Keratinocyte (primary cell): ENCODE results near the gene C6orf52. TPM values are rescaled to one million over a fixed set of nuclear protein-coding genes. Genes with fewer than 3 reads are reported as not detected.
A peak's percentile ranks its signal among the peaks of the same experiment; 100 is the strongest.

Source experiments
- DNase-seq: peaks from one replicate; pipeline ENCODE4 v3.0.0-alpha.2; 2011; ENCODE audit warnings: low read depth, missing footprints, low spot score
- FAIRE-seq: peaks from 2 replicates; lab custom pipeline; 2011; peaks lifted over from hg19 to GRCh38; lab: Jason Lieb, UNC
- H2AFZ ChIP-seq: 2 replicates; pipeline ENCODE4 v1.6.0; 2012; ENCODE audit warnings: low read length, control low read depth, inconsistent platforms; ENCODE audit not compliant: control insufficient read depth
- H3K27ac ChIP-seq: 2 replicates; pipeline ENCODE4 v1.5.1; 2011; ENCODE audit warnings: low read length; ENCODE audit not compliant: control insufficient read depth, insufficient read depth
- H3K27me3 ChIP-seq: 3 replicates; pipeline ENCODE4 v1.6.0; 2011; ENCODE audit warnings: low read length; ENCODE audit not compliant: control insufficient read depth, insufficient read depth; ENCODE audit errors: extremely low read depth
- H3K36me3 ChIP-seq, 2 experiments: 2 replicates in 1 of 2; 3 replicates in 1 of 2; pipeline ENCODE4 v1.5.1; 2011; ENCODE audit warnings: low read length in 2 of 2, mild to moderate bottlenecking in 1 of 2; ENCODE audit not compliant: control insufficient read depth in 2 of 2, insufficient read depth in 2 of 2; ENCODE audit errors: extremely low read depth in 1 of 2
- H3K4me1 ChIP-seq: 3 replicates; pipeline ENCODE4 v1.5.1; 2011; ENCODE audit warnings: low read length; ENCODE audit not compliant: control insufficient read depth, insufficient read depth; ENCODE audit errors: extremely low read depth
- H3K4me2 ChIP-seq: 3 replicates; pipeline ENCODE4 v1.6.0; 2011; ENCODE audit warnings: low read depth, low read length; ENCODE audit not compliant: control insufficient read depth, insufficient read depth; ENCODE audit errors: extremely low read depth
- H3K4me3 ChIP-seq, 3 experiments: fragments of 200-600 bp in 1 of 3; sonication (generic) in 1 of 3; 2 replicates in 2 of 3; 3 replicates in 1 of 3; pipeline ENCODE4 v1.5.1; 2011 to 2016; ENCODE audit warnings: low read length in 3 of 3, mild to moderate bottlenecking in 3 of 3, control low read depth in 2 of 3, inconsistent platforms in 1 of 3, low read depth in 1 of 3, mixed read lengths in 1 of 3, mixed run types in 1 of 3, moderate library complexity in 1 of 3; ENCODE audit not compliant: control insufficient read depth in 2 of 3, insufficient read depth in 2 of 3; ENCODE audit errors: extremely low read depth in 1 of 3
- H3K79me2 ChIP-seq: 2 replicates; pipeline ENCODE4 v1.6.0; 2012; ENCODE audit warnings: low read length; ENCODE audit not compliant: control insufficient read depth, insufficient read depth
- H3K9ac ChIP-seq: 3 replicates; pipeline ENCODE4 v1.6.0; 2011; ENCODE audit warnings: low read length; ENCODE audit not compliant: control insufficient read depth, insufficient read depth; ENCODE audit errors: extremely low read depth
- H3K9me1 ChIP-seq: 3 replicates; pipeline ENCODE4 v1.6.0; 2011; ENCODE audit warnings: low read length; ENCODE audit not compliant: control insufficient read depth, insufficient read depth; ENCODE audit errors: extremely low read depth
- H3K9me3 ChIP-seq: 2 replicates; pipeline ENCODE4 v1.5.1; 2012; ENCODE audit warnings: low read depth, low read length; ENCODE audit not compliant: control insufficient read depth
- H4K20me1 ChIP-seq: 3 replicates; pipeline ENCODE4 v1.6.0; 2011; ENCODE audit warnings: low read length; ENCODE audit not compliant: control insufficient read depth, insufficient read depth; ENCODE audit errors: extremely low read depth
- EZH2 ChIP-seq: IDR thresholded peaks from one replicate; pipeline ENCODE4 v1.6.1; 2012; ENCODE audit warnings: inconsistent platforms, mild to moderate bottlenecking, low read length, moderate library complexity
- dilution Hi-C: fragments of 300-500 bp; cut with MboI; formaldehyde crosslinking; loops from one replicate; pipeline ENCODE4 v1.7.0; 2020; ENCODE audit warnings: low sequenced_read_pairs; ENCODE audit not compliant: extremely low pct_ligation_motif_present
- polyA plus RNA-seq, 5 experiments: library from polyadenylated mRNA; depleted of rRNA in 3 of 5; stranded (reverse) in 3 of 5; stranded (forward) in 1 of 5; unstranded in 1 of 5; fragments of >200 nt; gene quantifications; 1 replicate in 1 of 5; 2 replicates in 3 of 5; 3 replicates in 1 of 5; pipeline versions ENCODE4 v1.2.1 to v1.2.3, GENCODE V29; 2011 to 2012; ENCODE audit warnings: missing spikeins in 2 of 5, low read depth in 1 of 5, low replicate concordance in 1 of 5
- TF ChIP-seq, protein P1 (sequence below), 3 experiments: IDR thresholded peaks in 1 of 3; conservative IDR thresholded peaks in 1 of 3; optimal IDR thresholded peaks in 1 of 3; 2 replicates in 2 of 3; 3 replicates in 1 of 3; pipeline versions ENCODE3 to v1.5.1; 2011; ENCODE audit warnings: low read length in 3 of 3, mild to moderate bottlenecking in 3 of 3, moderate library complexity in 2 of 3, control low read depth in 1 of 3, inconsistent platforms in 1 of 3; ENCODE audit not compliant: insufficient read depth in 2 of 3; ENCODE audit errors: extremely low read depth in 1 of 3

The C6orf52 gene
- polyA plus RNA-seq, 1 donor (not counting 4 experiments of a cell fraction or from before 2014, with no cell fraction given) = not detected

DNA sequence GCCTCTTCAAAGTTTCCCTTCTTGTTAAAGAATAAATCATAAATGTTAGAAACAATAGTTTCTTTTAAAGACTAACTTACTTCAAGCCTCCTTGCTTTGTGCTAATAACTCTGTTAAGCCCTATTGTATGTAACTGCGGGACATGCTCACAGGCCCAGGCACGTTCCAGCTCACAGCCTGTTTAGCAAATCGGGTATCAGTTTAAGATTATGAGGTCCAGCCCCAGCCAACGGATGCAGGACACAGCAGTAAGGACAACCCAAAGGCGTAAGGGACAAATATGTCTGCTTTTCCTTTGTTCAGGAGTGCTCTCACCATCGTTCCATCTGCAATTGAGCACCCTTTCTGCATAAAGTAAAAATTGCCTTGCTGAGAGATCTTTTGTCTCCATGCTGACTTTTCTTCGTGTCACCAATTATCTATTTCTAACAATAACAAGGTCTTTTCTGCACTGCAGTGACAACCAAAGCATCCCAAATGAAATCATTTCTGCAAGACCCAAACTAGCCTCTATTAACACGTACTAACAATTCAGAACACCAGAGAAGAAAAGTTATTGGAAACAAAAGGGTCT lies 1.4 kb downstream of the C6orf52 start:
- no peak overlapping the region for H3K27ac ChIP-seq
- H3K9ac ChIP-seq = no peak overlapping the region
- no peaks in the 10 kb centered on the region for H4K20me1 ChIP-seq
- H3K79me2 ChIP-seq = peaks cover 29% of the 10 kb centered on the region
- no peak overlapping the region for H2AFZ ChIP-seq
- H3K9me3 ChIP-seq = no peaks in the 10 kb centered on the region
- TF ChIP-seq, protein P1, sequence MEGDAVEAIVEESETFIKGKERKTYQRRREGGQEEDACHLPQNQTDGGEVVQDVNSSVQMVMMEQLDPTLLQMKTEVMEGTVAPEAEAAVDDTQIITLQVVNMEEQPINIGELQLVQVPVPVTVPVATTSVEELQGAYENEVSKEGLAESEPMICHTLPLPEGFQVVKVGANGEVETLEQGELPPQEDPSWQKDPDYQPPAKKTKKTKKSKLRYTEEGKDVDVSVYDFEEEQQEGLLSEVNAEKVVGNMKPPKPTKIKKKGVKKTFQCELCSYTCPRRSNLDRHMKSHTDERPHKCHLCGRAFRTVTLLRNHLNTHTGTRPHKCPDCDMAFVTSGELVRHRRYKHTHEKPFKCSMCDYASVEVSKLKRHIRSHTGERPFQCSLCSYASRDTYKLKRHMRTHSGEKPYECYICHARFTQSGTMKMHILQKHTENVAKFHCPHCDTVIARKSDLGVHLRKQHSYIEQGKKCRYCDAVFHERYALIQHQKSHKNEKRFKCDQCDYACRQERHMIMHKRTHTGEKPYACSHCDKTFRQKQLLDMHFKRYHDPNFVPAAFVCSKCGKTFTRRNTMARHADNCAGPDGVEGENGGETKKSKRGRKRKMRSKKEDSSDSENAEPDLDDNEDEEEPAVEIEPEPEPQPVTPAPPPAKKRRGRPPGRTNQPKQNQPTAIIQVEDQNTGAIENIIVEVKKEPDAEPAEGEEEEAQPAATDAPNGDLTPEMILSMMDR (optimal IDR thresholded peaks at IDR 0.05 in 1 of 3, IDR thresholded peaks at IDR 0.05 in 1 of 3, conservative IDR thresholded peaks at IDR 0.05 in 1 of 3; ENCODE audit: extremely low read depth in 1 of 3, insufficient read depth in 2 of 3, low read length in 3 of 3) = no peak
- no peak for TF ChIP-seq EZH2
- peak overlapping the region; percentile 74 to 90 (median 79) for H3K4me3 ChIP-seq
- DNase-seq (no peak), FAIRE-seq (no peak)
- peak overlapping the region; percentile 78 for H3K4me2 ChIP-seq
- H3K4me1 ChIP-seq = peaks cover 17% of the 10 kb centered on the region
- H3K27me3 ChIP-seq = no peaks in the 10 kb centered on the region
- dilution Hi-C loops = no loop called here
- no peaks in the 10 kb centered on the region for H3K9me1 ChIP-seq
- H3K36me3 ChIP-seq = peaks cover 2 to 3% of the 10 kb centered on the region in 2 experiments

DNA sequence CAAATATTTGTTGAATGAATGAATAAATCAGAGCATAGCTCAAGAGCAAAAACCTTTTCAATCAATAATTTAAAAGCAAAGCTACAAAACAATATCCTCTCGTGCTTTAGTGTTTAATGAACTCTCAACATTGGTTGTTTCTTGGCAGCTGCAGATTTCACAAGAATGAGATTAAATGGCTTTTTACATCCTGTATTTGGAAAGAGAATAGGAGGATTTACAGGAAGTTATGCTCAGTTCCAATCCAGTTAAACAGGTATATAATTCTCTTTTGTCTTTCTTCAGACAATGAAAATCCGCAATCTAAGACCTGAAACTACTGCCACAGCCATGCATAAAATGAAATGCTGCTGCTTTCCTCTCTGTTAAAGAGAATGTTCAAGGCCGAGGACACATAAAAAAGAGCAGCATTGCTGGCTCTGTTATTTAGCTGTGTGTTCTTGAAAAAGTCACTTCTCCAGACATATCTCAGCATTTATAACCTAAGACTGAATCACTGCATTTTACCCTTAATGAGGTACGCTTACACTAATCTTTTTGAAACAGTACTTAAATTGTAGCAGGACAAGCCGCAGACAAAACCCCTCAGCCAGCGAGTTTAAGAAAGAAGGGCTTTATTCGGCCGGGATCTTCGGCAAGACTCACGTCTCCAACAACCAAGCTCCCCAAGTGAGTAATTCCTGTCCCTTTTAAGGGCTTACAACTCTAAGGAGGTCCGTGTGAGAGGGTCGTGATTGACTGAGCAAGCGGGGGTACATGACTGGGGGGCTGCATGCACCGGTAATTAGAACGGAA lies 3.6 kb downstream of the C6orf52 start:
- no peak overlapping the region for H3K4me2 ChIP-seq
- no peak overlapping the region for H2AFZ ChIP-seq
- TF ChIP-seq, protein P1 (optimal IDR thresholded peaks at IDR 0.05 in 1 of 3, IDR thresholded peaks at IDR 0.05 in 1 of 3, conservative IDR thresholded peaks at IDR 0.05 in 1 of 3; ENCODE audit: extremely low read depth in 1 of 3, insufficient read depth in 2 of 3, low read length in 3 of 3) = no peak
- no peak for TF ChIP-seq EZH2
- FAIRE-seq = no peak
- no peaks in the 10 kb centered on the region for H4K20me1 ChIP-seq
- dilution Hi-C loops = no loop called here
- H3K9me3 ChIP-seq = no peaks in the 10 kb centered on the region
- H3K9ac ChIP-seq = no peak overlapping the region
- DNase-seq = no peak
- no peak overlapping the region for H3K4me3 ChIP-seq
- H3K36me3 ChIP-seq = no peaks in the 10 kb centered on the region
- H3K27me3 ChIP-seq = no peaks in the 10 kb centered on the region
- H3K4me1 ChIP-seq = peaks cover 10% of the 10 kb centered on the region
- H3K9me1 ChIP-seq = no peaks in the 10 kb centered on the region
- H3K79me2 ChIP-seq = peaks cover 8% of the 10 kb centered on the region
- no peak overlapping the region for H3K27ac ChIP-seq
